OCI-LY3 (cell line): ENCODE data around the gene DAB2.

Experiments used
- EZH2phosphoT487 ChIP-seq: fragments of 200-600 bp; shearing (Covaris generic); IDR thresholded peaks from 2 replicates; pipeline ENCODE4 v1.6.1; 2018; ENCODE audit warnings: antibody characterized with exemption, mixed run types, low read depth
- TF ChIP-seq, protein P1 (sequence below): fragments of 200-600, 300-600 bp; sonication (generic); IDR thresholded peaks from 2 replicates; pipeline ENCODE4 v1.5.1; 2014; ENCODE audit warnings: antibody characterized with exemption, low read length, low read depth

DNA sequence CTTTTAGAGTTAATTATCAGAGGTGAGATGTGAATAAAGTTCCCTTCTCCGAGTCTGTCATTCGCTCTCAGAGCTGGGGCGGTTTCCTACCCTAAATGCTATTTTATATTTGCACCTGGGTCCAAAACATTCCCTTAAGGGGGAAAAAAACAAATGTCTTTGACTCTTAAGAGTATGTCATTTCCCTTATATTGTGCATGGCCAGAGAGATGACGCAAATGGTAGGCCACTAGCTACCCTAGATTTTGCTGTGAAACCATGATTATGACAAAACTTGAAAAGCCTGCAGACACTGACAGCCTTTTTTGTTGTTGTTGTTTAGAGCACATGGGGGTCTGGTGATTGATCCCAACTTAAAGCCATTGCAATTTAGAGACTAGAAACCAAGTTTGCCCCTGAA is 12.8 kb downstream of the DAB2 start:
- TF ChIP-seq, protein P1, sequence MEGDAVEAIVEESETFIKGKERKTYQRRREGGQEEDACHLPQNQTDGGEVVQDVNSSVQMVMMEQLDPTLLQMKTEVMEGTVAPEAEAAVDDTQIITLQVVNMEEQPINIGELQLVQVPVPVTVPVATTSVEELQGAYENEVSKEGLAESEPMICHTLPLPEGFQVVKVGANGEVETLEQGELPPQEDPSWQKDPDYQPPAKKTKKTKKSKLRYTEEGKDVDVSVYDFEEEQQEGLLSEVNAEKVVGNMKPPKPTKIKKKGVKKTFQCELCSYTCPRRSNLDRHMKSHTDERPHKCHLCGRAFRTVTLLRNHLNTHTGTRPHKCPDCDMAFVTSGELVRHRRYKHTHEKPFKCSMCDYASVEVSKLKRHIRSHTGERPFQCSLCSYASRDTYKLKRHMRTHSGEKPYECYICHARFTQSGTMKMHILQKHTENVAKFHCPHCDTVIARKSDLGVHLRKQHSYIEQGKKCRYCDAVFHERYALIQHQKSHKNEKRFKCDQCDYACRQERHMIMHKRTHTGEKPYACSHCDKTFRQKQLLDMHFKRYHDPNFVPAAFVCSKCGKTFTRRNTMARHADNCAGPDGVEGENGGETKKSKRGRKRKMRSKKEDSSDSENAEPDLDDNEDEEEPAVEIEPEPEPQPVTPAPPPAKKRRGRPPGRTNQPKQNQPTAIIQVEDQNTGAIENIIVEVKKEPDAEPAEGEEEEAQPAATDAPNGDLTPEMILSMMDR = no peak
- no peak for TF ChIP-seq EZH2phosphoT487
